Stimulated activated CD4-positive, alpha-beta T cell treated with anti-CD3 and anti-CD28 coated beads, Interleukin-4, amount 100 ng/mL, for 48 hours (primary cell): ENCODE measurements around the gene BICD1.

ENCODE experiments used
- DNase-seq, 2 donors: peaks; one replicate each; pipeline ENCODE4 v3.0.0-alpha.2; 2020; ENCODE audit warnings: low read depth in 2 of 2

The BICD1 gene

DNA sequence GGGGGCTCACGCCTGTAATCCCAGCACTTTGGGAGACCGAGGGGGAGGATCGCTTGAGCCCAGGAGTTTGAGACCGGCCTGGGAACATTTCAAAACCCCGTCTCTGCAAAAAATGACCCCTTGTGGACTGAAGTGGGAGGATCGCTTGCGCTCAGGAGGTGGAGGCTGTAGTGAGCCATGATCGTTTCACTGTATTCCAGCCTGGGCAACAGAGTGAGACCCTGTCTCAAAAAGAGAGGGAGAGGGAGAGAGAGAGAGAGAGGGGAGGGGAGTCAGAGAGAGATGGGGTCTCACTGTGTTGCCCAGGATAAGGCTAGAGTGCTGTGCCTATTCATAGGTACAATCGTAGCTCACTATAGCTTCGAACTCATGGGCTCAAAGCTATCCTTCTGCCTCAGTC lies 295.5 kb downstream of the BICD1 start:
- no peak for DNase-seq

GRCh38 chr12:32402946-32403345 lies 296.3 kb downstream of the BICD1 start:
- DNase-seq, result no peak

DNA sequence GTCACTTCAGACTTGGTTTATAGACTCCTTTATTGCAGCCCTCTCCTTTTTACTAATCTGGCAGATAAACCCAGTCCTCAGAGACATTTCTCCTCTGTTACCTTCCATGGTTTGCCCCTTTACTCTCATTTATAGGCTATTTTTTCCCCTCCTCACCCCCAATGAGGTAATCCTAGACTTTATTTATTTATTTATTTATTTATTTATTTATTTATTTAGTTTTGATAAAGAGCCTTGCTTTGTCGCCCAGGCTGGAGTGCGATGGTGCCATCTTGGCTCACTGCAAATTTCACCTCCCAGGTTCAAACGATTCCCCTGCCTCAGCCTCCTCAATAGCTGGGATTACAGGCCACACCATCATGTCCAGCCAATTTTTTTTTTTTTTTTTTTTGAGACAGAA lies 301.1 kb downstream of the BICD1 start:
- no peak for DNase-seq

GRCh38 chr12:32413412-32413811 lies 306.8 kb downstream of the BICD1 start:
- no peak for DNase-seq

DNA sequence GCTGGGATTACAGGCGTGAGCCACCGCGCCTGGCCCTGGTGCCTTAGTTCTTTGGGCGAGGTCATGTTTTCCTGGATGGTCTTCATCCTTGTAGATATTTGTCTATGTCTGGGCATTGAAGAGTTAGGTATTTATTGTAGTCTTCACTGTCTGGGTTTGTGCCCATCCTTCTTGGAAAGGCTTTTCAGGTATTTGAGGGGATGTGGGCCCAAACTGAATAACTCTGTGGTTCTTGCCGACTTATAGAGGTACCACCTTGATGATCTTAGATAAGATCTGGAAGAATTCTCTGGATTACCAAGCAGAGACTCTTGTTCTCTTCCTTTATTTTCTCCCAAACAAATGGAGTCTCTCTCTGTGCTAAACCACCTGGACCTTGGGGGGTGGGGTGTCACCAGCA lies 311.6 kb downstream of the BICD1 start:
- DNase-seq, result no peak

GRCh38 chr12:32418903-32419519 lies 312.4 kb downstream of the BICD1 start:
- DNase-seq, result no peak

DNA sequence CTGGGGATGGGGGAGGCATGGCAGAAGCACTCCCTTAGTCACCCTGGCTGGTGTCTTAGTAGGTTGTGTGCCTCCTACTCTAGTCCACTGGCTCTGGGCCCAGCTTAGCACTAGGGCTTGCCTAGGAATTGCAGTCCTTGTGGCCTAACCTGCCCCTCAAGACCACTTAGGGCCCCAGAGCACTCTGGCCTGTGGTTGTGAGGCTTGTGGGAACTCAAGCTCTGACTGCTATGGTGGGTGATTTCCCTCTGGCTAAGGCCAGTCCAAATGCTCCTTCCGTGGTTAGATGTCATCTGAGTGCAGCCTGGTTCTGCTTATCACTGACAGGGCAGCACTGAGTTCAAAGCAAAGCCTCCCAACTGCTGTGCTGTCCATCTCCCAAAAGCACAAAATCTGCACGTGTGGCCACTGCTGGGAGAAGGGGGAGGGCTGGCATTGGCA lies 312.9 kb downstream of the BICD1 start:
- no peak for DNase-seq

DNA sequence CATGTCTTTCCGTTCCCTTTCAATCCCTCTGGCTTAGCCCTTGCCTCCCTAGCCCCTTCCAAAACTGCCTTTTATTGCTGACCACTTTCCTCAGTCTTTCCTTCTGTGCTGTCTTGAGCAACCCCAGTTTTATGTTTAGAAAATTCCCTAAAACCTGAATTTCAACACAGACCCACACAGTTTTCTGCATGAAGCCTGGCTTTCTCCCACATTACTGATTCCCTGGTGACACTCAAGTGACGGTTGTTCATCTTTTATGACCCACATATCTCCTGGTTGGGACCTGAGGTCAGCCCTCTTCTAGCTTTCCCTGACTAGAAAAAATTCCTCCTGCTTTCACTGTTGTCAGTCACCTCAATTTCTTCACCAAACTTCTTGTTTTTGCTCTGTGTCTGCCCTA lies 313.7 kb downstream of the BICD1 start:
- DNase-seq, result no peak

DNA sequence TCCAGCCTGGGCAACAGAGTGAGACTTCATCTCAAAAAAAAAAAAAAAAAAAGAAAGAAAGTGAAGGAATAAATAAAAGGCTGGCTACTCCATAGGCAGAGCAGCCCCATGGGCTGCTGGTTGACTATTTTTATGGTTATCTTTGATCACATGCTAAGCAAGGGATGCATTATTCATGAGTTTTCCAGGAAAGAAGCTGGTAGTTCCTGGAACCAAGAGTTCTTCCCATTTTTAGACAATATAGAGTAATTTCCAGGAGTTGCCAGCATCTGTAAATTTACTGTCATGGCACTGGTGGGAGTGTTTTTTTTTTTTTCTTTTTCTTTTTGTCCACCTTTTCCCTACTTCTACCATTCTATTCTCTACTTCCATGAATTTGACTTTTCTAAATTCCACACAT lies 316.9 kb downstream of the BICD1 start:
- no peak for DNase-seq

GRCh38 chr12:32431025-32431424 lies 324.4 kb downstream of the BICD1 start:
- no peak for DNase-seq
